Measurements from ENCODE around the gene ADAP1. TPM values are rescaled to one million over a fixed set of nuclear protein-coding genes. Genes with fewer than 3 reads are reported as not detected.

Gene ADAP1
- total RNA-seq, 4 donors from 2014 or later, result 9.1 to 18.8 (median 9.9) TPM

DNA sequence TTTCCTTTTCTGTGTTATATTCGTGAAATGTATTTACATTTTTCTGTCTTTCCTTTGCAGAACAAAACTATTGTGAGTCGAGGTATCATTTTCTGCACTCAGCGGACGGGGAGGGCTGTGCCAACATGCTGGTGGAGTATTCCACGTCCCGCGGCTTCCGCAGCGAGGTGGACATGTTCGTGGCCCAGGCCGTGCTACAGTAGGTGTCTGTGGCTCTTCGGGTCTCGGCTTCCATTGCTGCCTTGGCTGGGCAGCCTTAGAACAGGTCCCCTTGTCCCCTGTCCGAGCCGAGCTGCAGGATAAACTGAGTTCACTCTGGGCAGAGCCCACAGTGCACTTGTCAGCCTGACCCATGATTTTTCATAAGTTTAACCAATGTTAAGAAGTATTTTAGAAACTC lies 63.6 kb downstream of the ADAP1 start:
- intact Hi-C loops (cut with DNase I; ENCODE audit: low total_unique reads), result no loop called here
- no peak overlapping the region for H3K4me3 ChIP-seq (ENCODE audit: low read depth, poor library complexity, severe bottlenecking)
- no peak for DNase-seq (ENCODE audit: low spot score in 2 of 2)
- TF ChIP-seq, protein P1, sequence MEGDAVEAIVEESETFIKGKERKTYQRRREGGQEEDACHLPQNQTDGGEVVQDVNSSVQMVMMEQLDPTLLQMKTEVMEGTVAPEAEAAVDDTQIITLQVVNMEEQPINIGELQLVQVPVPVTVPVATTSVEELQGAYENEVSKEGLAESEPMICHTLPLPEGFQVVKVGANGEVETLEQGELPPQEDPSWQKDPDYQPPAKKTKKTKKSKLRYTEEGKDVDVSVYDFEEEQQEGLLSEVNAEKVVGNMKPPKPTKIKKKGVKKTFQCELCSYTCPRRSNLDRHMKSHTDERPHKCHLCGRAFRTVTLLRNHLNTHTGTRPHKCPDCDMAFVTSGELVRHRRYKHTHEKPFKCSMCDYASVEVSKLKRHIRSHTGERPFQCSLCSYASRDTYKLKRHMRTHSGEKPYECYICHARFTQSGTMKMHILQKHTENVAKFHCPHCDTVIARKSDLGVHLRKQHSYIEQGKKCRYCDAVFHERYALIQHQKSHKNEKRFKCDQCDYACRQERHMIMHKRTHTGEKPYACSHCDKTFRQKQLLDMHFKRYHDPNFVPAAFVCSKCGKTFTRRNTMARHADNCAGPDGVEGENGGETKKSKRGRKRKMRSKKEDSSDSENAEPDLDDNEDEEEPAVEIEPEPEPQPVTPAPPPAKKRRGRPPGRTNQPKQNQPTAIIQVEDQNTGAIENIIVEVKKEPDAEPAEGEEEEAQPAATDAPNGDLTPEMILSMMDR (IDR thresholded peaks at IDR 0.05), result no peak
- TF ChIP-seq POLR2A (IDR thresholded peaks at IDR 0.05), result no peak
- 94 to 96% methylated on average over 15 of the region's 15 CpGs for WGBS, 2 donors

DNA sequence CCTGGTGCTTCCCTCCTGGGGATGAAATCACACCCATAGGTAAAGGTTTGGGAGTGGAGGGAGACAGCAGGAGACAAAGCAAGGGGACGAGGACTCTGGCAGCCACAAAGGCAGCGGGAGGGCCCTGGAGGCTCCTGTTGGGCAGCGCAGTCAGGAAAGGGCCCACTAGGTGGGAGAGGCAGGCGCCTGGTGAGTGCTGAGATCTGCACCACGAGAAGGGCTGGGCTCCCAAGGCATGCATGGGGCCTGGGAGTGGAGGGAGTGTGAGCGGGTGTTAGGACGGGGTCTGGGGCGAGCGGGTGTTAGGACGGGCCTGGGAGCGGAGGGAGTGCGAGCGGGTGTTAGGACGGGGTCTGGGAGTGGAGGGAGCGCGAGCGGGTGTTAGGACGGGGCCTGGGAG lies 65.1 kb downstream of the ADAP1 start:
- no peak overlapping the region for H3K4me3 ChIP-seq (ENCODE audit: low read depth, poor library complexity, severe bottlenecking)
- intact Hi-C loops (cut with DNase I; ENCODE audit: low total_unique reads), result no loop called here
- 94 to 96% methylated on average over 13 to 18 of the region's 18 CpGs for WGBS, 2 donors
- DNase-seq (ENCODE audit: low spot score in 2 of 2), result no peak
- no peak for TF ChIP-seq POLR2A (IDR thresholded peaks at IDR 0.05)
- TF ChIP-seq, protein P1 (IDR thresholded peaks at IDR 0.05), result no peak

DNA sequence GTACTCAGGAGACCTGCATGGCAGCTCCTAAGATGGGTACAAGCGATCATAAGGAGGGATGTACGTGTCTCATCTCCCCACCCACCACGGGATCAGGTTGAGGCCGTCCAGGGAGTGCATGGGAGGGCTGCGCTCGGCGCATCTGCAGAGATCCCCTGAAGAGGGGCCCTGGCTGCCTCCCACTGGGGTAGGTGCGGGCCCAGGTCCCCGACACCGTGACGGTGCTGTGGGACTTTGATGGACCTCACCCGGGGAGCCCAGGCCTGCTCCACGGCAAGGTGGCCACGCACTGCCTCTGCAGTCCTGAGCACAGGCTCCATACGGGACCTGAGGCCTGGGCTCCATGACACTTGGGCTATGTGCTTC lies 65.5 kb downstream of the ADAP1 start:
- no peak overlapping the region for H3K4me3 ChIP-seq (ENCODE audit: low read depth, poor library complexity, severe bottlenecking)
- intact Hi-C loops (cut with DNase I; ENCODE audit: low total_unique reads), result no loop called here
- TF ChIP-seq, protein P1 (IDR thresholded peaks at IDR 0.05), result no peak
- no peak for TF ChIP-seq POLR2A (IDR thresholded peaks at IDR 0.05)
- 88 to 89% methylated on average over 9 to 15 of the region's 15 CpGs for WGBS, 2 donors
- DNase-seq (ENCODE audit: low spot score in 2 of 2), result no peak

DNA sequence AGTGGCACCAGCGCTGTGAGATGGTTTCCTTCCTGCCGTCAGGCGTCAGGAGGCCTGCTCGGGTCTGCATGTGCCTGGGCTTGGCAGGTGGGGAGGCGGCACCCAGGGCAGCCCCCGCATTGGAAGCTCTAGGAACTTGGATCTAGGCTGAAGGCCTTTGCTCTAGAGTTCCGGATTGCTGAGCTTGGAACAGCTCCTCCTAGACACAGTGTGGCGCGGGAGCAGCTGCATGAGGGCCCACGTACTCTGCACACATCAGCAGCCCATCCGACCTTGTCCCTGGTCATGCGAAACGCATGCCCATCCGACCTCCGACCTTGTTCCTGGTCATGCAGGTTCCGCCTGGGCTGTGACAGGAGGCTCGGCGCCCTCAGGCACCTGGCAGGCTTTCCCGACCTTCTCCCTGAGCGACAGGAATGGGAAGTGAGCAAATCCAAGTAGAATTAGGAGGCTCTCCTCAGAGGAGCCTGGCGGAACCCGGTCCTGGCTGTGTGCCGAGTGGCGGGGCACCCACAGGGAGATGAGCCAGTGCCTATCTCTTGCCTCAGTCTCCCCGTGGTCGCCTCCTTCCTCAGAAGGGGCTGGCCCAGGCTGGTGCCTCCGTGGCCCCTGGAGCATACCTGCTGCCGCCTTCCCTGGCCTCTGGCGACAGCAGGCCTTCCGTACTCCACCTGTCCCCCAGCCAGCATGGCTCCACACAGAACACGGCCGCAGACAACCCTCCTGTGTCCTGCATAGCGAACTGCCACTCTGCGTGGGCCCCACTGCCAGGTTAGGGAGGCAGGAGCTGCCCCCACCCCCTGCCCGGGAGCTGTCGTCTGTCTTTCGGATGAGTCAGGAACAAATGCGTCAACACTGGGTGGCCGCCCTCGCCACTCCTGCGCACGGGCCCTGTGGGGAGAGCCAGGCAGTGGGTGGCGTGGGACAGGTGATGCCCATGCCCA lies 66.1 kb downstream of the ADAP1 start:
- TF ChIP-seq POLR2A (IDR thresholded peaks at IDR 0.05), result no peak
- TF ChIP-seq, protein P1 (IDR thresholded peaks at IDR 0.05), result no peak
- WGBS, 2 donors, result 87 to 89% methylated on average over 32 to 41 of the region's 43 CpGs
- DNase-seq (ENCODE audit: low spot score in 2 of 2), result no peak
- H3K4me3 ChIP-seq (ENCODE audit: low read depth, poor library complexity, severe bottlenecking), result no peak overlapping the region
- intact Hi-C loops (cut with DNase I; ENCODE audit: low total_unique reads), result no loop called here

DNA sequence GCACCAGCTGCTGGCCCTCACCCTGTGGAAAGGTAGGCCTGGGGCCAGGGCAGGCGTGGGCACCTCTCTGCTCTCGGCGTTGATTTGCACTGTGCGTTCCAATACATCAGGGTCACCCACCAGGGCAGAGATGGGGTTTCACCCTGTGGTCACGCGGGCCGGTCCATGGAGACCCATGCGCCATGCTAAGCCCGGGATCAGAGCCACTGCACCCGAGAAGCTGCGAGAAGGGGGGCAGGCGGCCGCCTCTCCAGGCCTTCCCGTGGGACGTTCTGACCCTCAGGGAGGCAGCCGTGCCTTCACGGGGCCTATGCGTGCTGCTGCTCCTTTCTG lies 67.0 kb downstream of the ADAP1 start:
- TF ChIP-seq POLR2A (IDR thresholded peaks at IDR 0.05), result no peak
- TF ChIP-seq, protein P1 (IDR thresholded peaks at IDR 0.05), result no peak
- DNase-seq (ENCODE audit: low spot score in 2 of 2), result no peak
- intact Hi-C loops (cut with DNase I; ENCODE audit: low total_unique reads), result no loop called here
- H3K4me3 ChIP-seq (ENCODE audit: low read depth, poor library complexity, severe bottlenecking), result no peak overlapping the region
- WGBS, 2 donors, result 93 to 95% methylated on average over 12 to 18 of the region's 18 CpGs

Measured in lower leg skin (tissue), 4 donors.